GM21528 (cell line): ENCODE measurements around the gene TRIM29.
"Not testable (repeated sequence)": the region's sequence is repeated elsewhere in the genome, so short reads cannot be mapped to it uniquely, and the experiment has no call there.

Experiments
- ATAC-seq: cut with Tn5 transposase; IDR thresholded peaks from one replicate; pipeline ENCODE4 v1.9.1; 2021; ENCODE audit warnings: mild to moderate bottlenecking, moderate library complexity; ENCODE audit not compliant: unreplicated experiment, low FRiP score

Gene TRIM29

GRCh38 chr11:120137611-120138521 is at the start of gene TRIM29:
Gene TRIM29, minus strand, starts transcription at chr11:120138113. Its CDS starts 82 bp downstream, at chr11:120138031.
- ATAC-seq = no peak

GRCh38 chr11:120186774-120187591 is 49.1 kb upstream of the TRIM29 start:
- no peak for ATAC-seq

- ATAC-seq = no peak
These were observed 48.5 kb upstream of the TRIM29 start for GRCh38 chr11:120186456-120186773.

GRCh38 chr11:120185706-120186455 is 48.0 kb upstream of the TRIM29 start:
- ATAC-seq = no peak

GRCh38 chr11:120184946-120185705 is 47.2 kb upstream of the TRIM29 start:
- ATAC-seq = no peak

GRCh38 chr11:120184371-120184945 is 46.5 kb upstream of the TRIM29 start:
- no peak for ATAC-seq

GRCh38 chr11:120183701-120184141 is 45.8 kb upstream of the TRIM29 start:
- ATAC-seq = no peak

- no peak for ATAC-seq
These were observed 45.0 kb upstream of the TRIM29 start for GRCh38 chr11:120182790-120183491.

- ATAC-seq = no peak
These were observed 44.5 kb upstream of the TRIM29 start for GRCh38 chr11:120182372-120182771.

- no peak for ATAC-seq
These were observed 43.6 kb upstream of the TRIM29 start for GRCh38 chr11:120181376-120181975.

GRCh38 chr11:120180551-120181232 is 42.8 kb upstream of the TRIM29 start:
- ATAC-seq = no peak

- not testable (repeated sequence) for ATAC-seq
These were observed 42.1 kb upstream of the TRIM29 start for GRCh38 chr11:120180063-120180462.

GRCh38 chr11:120179057-120179672 is 41.3 kb upstream of the TRIM29 start:
- ATAC-seq = no peak

- no peak for ATAC-seq
These were observed 40.7 kb upstream of the TRIM29 start for GRCh38 chr11:120178561-120179056.

- ATAC-seq = no peak
These were observed 37.0 kb upstream of the TRIM29 start for GRCh38 chr11:120174866-120175265.

GRCh38 chr11:120173807-120174206 is 35.9 kb upstream of the TRIM29 start:
- ATAC-seq = no peak

GRCh38 chr11:120173019-120173705 is 35.2 kb upstream of the TRIM29 start:
- no peak for ATAC-seq
